Gastrocnemius medialis (tissue), 4 donors: ENCODE results near the gene CMIP. TPM values are rescaled to one million over a fixed set of nuclear protein-coding genes. Genes with fewer than 3 reads are reported as not detected.

Source experiments
- ATAC-seq, 2 donors: fragments of 150-250 bp; one replicate each; pipeline ENCODE4 v1.9.1; 2016
- DNase-seq, 2 donors: peaks; one replicate each; pipeline ENCODE4 v3.0.0-alpha.2; 2019
- H3K27ac ChIP-seq, 4 donors: fragments of 200-600 bp; sonication (generic); 1 replicate in 1 of 4; 2 replicates in 3 of 4; pipeline ENCODE4 v1.5.1; 2016 to 2018; ENCODE audit warnings: mild to moderate bottlenecking in 2 of 4, moderate library complexity in 1 of 4
- H3K27me3 ChIP-seq, 3 donors: fragments of 200-600 bp; sonication (generic) in 2 of 3; 1 replicate in 1 of 3; 2 replicates in 2 of 3; pipeline versions ENCODE4 v1.5.1 to v1.6.0; 2016 to 2019; ENCODE audit warnings: mild to moderate bottlenecking in 1 of 3, moderate library complexity in 1 of 3
- H3K36me3 ChIP-seq, 2 donors: fragments of 200-600 bp; sonication (generic) in 1 of 2; one replicate each; pipeline ENCODE4 v1.5.1; 2017 to 2018
- H3K4me1 ChIP-seq, 2 donors: fragments of 200-600 bp; sonication (generic) in 1 of 2; one replicate each; pipeline ENCODE4 v1.5.1; 2016 to 2017; ENCODE audit warnings: mild to moderate bottlenecking in 2 of 2
- H3K4me3 ChIP-seq, 4 donors: fragments of 200-600 bp; sonication (generic) in 3 of 4; 1 replicate in 1 of 4; 2 replicates in 3 of 4; pipeline ENCODE4 v1.5.1; 2016 to 2019; ENCODE audit warnings: mild to moderate bottlenecking in 2 of 4
- H3K9me3 ChIP-seq, 3 donors: fragments of 200-600 bp; sonication (generic) in 2 of 3; 1 replicate in 1 of 3; 2 replicates in 2 of 3; pipeline ENCODE4 v1.5.1; 2016 to 2019
- POLR2A ChIP-seq, 2 donors: fragments of 450-650 bp; IDR thresholded peaks; one replicate each; pipeline ENCODE4 v1.6.1; 2017; ENCODE audit warnings: antibody characterized with exemption in 2 of 2, mild to moderate bottlenecking in 2 of 2, moderate library complexity in 2 of 2
- in situ Hi-C, 4 donors: fragments of 200-750 bp; cut with MboI; loops; one replicate each; pipeline versions ENCODE4 v1.15.0 to v1.8.0; 2017; ENCODE audit warnings: low sequenced_read_pairs in 4 of 4
- intact Hi-C: fragments of 100-400 bp; cut with DNase I; formaldehyde crosslinking; loops from one replicate; pipeline ENCODE4 v1.15.1; 2023; ENCODE audit warnings: low total_unique reads
- total RNA-seq, 4 donors: library from RNA; depleted of rRNA; stranded (reverse); fragments of >200 nt; gene quantifications; one replicate each; pipeline versions ENCODE4 v1.1.0 to v1.2.3, GENCODE V29; 2016
- TF ChIP-seq, protein P1 (sequence below), 5 experiments: fragments of 450-650 bp in 3 of 5; fragments of 200-600 bp in 2 of 5; sonication (generic) in 2 of 5; IDR thresholded peaks in 4 of 5; conservative IDR thresholded peaks in 1 of 5; 1 replicate in 4 of 5; 2 replicates in 1 of 5; pipeline ENCODE4 v1.5.1; 2016 to 2019; ENCODE audit warnings: antibody characterized with exemption in 5 of 5, mild to moderate bottlenecking in 3 of 5, moderate library complexity in 3 of 5

CMIP gene
- total RNA-seq, 4 donors from 2014 or later, result 0.90 to 5.1 (median 2.7) TPM

DNA sequence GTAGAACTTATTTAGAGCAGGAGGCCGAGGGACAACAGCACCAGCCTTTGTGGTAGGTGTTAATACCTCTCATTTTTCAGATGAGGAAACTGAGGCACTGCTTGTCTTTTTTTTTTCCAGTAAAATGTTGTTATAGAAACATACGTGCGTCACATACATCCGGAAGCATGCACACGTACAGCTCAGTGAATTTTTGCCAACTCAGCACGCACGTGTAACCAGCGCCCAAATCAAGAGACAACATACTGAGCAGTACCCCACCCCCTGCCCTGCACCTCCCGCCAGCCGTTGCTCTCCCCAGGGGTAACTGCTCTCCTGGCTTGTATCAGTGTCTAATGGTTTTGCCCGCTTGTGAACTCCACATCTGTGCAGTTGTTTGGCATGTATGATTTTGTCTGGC is 92.0 kb downstream of the CMIP start:
- no peaks in the 10 kb centered on the region for H3K36me3 ChIP-seq
- H3K9me3 ChIP-seq, result no peaks in the 10 kb centered on the region
- no peak for TF ChIP-seq POLR2A (IDR thresholded peaks at IDR 0.05)
- TF ChIP-seq, protein P1, sequence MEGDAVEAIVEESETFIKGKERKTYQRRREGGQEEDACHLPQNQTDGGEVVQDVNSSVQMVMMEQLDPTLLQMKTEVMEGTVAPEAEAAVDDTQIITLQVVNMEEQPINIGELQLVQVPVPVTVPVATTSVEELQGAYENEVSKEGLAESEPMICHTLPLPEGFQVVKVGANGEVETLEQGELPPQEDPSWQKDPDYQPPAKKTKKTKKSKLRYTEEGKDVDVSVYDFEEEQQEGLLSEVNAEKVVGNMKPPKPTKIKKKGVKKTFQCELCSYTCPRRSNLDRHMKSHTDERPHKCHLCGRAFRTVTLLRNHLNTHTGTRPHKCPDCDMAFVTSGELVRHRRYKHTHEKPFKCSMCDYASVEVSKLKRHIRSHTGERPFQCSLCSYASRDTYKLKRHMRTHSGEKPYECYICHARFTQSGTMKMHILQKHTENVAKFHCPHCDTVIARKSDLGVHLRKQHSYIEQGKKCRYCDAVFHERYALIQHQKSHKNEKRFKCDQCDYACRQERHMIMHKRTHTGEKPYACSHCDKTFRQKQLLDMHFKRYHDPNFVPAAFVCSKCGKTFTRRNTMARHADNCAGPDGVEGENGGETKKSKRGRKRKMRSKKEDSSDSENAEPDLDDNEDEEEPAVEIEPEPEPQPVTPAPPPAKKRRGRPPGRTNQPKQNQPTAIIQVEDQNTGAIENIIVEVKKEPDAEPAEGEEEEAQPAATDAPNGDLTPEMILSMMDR (IDR thresholded peaks at IDR 0.05 in 4 of 5, conservative IDR thresholded peaks at IDR 0.05 in 1 of 5), result no peak
- DNase-seq, result no peak
- ATAC-seq, result no peak
- H3K4me3 ChIP-seq, result no peak overlapping the region
- no peaks in the 10 kb centered on the region for H3K4me1 ChIP-seq
- H3K27ac ChIP-seq, result no peak overlapping the region
- in situ Hi-C loops, result no loop called here
- intact Hi-C loops, result no loop called here
- no peaks in the 10 kb centered on the region for H3K27me3 ChIP-seq

DNA sequence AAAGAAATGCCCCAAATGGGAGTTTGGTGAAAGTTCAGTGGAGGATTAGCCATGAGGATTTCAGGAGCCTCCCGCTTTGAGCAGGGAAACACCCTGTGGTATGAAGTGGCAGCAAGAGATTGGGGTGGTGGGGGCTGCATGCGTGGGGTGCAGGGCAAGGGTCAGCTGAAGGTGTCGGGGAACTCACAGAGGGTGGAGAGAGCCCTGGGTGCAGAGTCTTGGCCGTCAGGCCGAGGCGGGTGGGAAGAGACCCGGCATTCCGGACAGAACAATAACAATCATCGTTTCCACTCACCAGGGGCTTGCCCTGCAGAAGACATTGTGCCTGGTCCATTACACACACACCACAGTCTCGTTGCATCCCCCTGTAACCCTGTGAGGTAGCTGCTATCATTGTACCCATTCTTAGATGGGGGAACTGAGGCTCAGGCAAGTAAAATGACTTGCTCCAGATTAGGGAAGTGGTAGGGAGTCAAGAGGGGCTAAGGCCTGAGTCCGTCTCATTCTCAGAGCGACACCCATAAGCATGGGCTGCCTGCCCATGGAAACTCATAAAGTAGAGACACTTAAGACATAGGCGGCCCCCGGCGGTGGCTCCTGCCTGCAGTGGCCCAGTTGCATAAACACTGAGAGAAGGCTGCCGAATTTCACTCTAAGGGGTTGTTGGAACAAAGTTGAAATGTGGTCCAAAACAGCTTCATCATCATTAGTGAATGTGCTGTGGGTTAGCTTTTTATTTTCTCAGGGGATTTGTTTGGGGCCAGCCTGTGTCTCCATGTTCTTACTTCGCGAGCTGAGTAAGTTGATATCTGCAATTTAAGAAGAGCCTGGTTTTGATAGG is 93.3 kb downstream of the CMIP start:
- in situ Hi-C loops (no loop called here), intact Hi-C loops (no loop called here)
- Histone ChIP-seq H3K36me3 (no peaks in the 10 kb centered on the region), H3K4me3 (no peak overlapping the region), H3K9me3 (no peaks in the 10 kb centered on the region), H3K27me3 (no peaks in the 10 kb centered on the region), H3K4me1 (no peaks in the 10 kb centered on the region), H3K27ac (no peak overlapping the region)
- DNase-seq (no peak), ATAC-seq (no peak)
- TF ChIP-seq, protein P1 (IDR thresholded peaks at IDR 0.05 in 4 of 5, conservative IDR thresholded peaks at IDR 0.05 in 1 of 5), result no peak
- TF ChIP-seq POLR2A (IDR thresholded peaks at IDR 0.05), result no peak

DNA sequence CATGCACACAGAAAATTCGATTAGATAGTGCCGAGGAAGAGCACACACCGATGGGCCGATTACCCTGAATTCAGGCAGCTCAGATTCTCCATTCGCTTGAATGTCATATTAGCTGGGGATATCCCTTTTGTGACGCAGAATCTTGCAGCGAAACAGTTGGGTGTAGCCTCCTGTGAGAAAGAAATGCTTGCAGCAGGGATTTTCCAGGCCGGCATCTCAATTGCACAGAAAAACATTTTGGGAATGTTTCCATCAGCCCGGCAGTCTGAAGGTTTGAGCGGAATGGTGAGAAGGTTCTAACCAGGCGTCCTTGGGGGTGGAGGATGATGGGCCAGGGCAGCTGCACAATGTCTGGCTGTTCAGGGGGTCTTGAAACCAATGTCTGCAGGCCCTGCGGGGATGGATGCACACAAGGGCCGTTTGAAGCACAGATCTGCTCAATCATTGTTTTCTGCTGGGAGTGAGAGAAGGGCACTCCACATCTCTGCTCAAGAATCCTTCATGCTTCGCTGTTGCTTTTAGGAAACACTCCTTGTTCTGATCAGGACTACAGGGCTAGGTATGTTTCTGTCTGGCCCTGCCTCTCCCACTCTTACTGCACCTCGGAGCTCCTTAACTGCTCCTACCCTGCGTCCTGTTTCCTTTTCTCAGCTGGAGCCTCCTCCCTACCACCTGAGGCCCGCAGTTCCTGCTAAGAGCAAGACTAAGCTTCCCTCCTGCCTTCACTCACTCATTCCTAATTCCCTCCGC is 94.6 kb downstream of the CMIP start:
- DNase-seq, result no peak
- Histone ChIP-seq H3K27me3 (no peaks in the 10 kb centered on the region), H3K36me3 (no peaks in the 10 kb centered on the region), H3K4me3 (no peak overlapping the region), H3K9me3 (no peaks in the 10 kb centered on the region), H3K4me1 (no peaks in the 10 kb centered on the region), H3K27ac (no peak overlapping the region)
- in situ Hi-C loops (no loop called here), intact Hi-C loops (no loop called here)
- ATAC-seq, result no peak
- TF ChIP-seq, protein P1 (IDR thresholded peaks at IDR 0.05 in 4 of 5, conservative IDR thresholded peaks at IDR 0.05 in 1 of 5), result no peak
- no peak for TF ChIP-seq POLR2A (IDR thresholded peaks at IDR 0.05)

DNA sequence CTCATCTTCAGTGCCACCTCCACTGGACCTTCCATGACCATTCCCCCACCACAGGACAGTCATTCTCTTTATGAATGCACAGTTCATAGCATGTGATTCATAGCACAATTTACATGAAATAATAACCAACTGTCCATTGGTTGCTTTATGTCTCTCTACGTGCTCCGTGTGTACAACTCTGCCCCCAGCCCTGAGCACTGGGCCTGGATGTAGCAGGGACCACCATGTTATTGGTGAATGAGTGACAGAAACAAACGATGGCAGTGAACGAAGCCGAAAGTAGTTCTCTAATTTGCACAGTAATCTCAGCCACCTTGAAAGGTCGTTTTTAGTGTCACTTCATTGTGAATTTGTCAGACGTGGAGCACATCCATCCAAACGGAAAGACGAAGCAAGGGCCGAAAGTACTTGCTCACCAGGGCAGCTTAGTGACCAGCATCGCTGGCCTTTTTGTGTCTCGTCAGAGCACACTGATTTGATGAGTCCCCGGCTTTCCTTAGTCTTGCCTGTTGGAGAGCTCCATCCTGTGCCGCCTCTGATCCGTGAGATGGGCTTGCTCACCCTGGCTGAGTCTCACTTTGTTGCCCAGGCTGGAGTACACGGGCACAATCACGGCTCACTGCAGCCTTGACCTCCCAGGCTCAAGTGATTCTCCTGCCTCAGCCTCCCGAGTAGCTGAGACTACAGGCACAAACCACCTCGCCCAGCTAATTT is 95.3 kb downstream of the CMIP start:
- TF ChIP-seq, protein P1 (IDR thresholded peaks at IDR 0.05 in 4 of 5, conservative IDR thresholded peaks at IDR 0.05 in 1 of 5), result no peak
- no peak for TF ChIP-seq POLR2A (IDR thresholded peaks at IDR 0.05)
- Histone ChIP-seq H3K9me3 (no peaks in the 10 kb centered on the region), H3K4me3 (no peak overlapping the region), H3K4me1 (no peaks in the 10 kb centered on the region), H3K27ac (no peak overlapping the region), H3K27me3 (no peaks in the 10 kb centered on the region), H3K36me3 (no peaks in the 10 kb centered on the region)
- intact Hi-C loops (no loop called here), in situ Hi-C loops (no loop called here)
- ATAC-seq (no peak), DNase-seq (no peak)
